BLaER1 treated with 17β-estradiol and CSF1 and Interleukin-3, amounts not matched to agents 10 nM and 100 nM (cell line): Measurements from ENCODE around the gene SEPTIN1.
A peak's percentile ranks its signal among the peaks of the same experiment; 100 is the strongest.
"Not testable (repeated sequence)": the region's sequence is repeated elsewhere in the genome, so short reads cannot be mapped to it uniquely, and the experiment has no call there.

Experiments used
- H3K27ac ChIP-seq, 11 experiments: shearing (Covaris generic); formaldehyde crosslinking; 2 replicates each; pipeline ENCODE4 v1.8.1; 2022
- H3K27me3 ChIP-seq, 11 experiments: shearing (Covaris generic); formaldehyde crosslinking; 2 replicates each; pipeline ENCODE4 v1.8.1; 2022
- H3K36me3 ChIP-seq, 11 experiments: shearing (Covaris generic); formaldehyde crosslinking; 2 replicates each; pipeline ENCODE4 v1.8.1; 2022
- H3K4me1 ChIP-seq, 10 experiments: shearing (Covaris generic); formaldehyde crosslinking; 2 replicates each; pipeline ENCODE4 v1.8.1; 2022
- H3K4me2 ChIP-seq, 11 experiments: shearing (Covaris generic); formaldehyde crosslinking; 2 replicates each; pipeline ENCODE4 v1.8.1; 2022
- H3K4me3 ChIP-seq, 10 experiments: shearing (Covaris generic); formaldehyde crosslinking; 2 replicates each; pipeline ENCODE4 v1.8.1; 2022
- H3K9ac ChIP-seq, 11 experiments: shearing (Covaris generic); formaldehyde crosslinking; 2 replicates each; pipeline ENCODE4 v1.8.1; 2022
- H3K9me3 ChIP-seq, 11 experiments: shearing (Covaris generic); formaldehyde crosslinking; replicated peaks in 1 of 11; 2 replicates each; pipeline ENCODE4 v1.8.1; 2022
- H4K20me1 ChIP-seq, 11 experiments: shearing (Covaris generic); formaldehyde crosslinking; 2 replicates each; pipeline ENCODE4 v1.8.1; 2022
- Cebpa-rat ChIP-seq, 11 experiments: shearing (Covaris generic); IDR thresholded peaks; 2 replicates each; pipeline ENCODE4 v1.8.1; 2022

SEPTIN1 gene

DNA sequence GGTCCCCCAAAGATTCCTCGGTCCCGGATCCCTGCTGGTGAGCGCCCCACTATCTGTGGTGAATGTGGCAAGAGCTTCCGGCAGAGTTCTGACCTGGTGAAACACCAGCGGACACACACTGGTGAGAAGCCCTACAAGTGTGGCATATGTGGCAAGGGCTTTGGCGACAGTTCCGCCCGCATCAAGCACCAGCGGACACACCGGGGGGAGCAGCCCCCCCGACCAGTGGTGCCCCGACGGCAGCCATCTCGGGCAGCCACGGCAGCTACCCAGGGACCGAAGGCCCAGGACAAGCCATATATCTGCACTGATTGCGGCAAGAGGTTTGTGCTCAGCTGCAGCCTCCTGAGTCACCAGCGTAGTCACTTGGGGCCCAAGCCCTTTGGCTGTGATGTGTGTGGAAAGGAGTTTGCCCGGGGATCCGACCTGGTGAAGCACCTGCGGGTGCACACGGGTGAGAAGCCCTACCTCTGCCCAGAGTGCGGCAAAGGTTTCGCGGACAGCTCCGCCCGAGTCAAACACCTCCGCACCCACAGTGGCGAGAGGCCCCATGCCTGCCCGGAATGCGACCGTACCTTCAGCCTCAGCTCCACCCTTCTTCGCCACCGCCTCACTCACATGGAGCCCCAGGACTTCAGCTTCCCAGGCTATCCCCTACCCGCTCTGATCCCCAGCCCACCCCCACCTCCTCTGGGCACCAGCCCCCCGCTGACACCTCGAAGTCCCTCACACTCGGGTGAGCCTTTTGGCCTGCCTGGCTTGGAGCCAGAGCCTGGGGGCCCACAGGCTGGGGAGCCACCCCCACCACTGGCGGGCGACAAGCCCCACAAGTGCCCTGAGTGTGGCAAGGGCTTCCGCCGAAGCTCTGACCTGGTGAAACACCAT, 15.7 kb upstream of the SEPTIN1 start:
- Histone ChIP-seq H3K9me3 (no peaks in the 10 kb centered on the region), H3K27me3 (no peaks in the 10 kb centered on the region), H3K4me1 (peaks cover 45 to 76% (median 72%) of the 10 kb centered on the region in 10 experiments), H3K27ac (peak overlapping the region in 5 of 11 experiments; percentile 46 to 89 (median 88); a peak in 7 of 22 replicates), H3K9ac (peak overlapping the region in 10 of 11 experiments; percentile 11 to 93 (median 89); a peak in 18 of 22 replicates), H3K4me3 (no peak overlapping the region), H3K4me2 (peak overlapping the region in 9 of 11 experiments; percentile 81 to 99 (median 95); a peak in 18 of 22 replicates), H4K20me1 (peaks cover 0 to 21% (median 0%) of the 10 kb centered on the region in 11 experiments; a peak in 3 of 22 replicates), H3K36me3 (peaks cover 13 to 27% (median 18%) of the 10 kb centered on the region in 11 experiments)
- TF ChIP-seq Cebpa-rat (IDR thresholded peaks at IDR 0.05), result no peak

DNA sequence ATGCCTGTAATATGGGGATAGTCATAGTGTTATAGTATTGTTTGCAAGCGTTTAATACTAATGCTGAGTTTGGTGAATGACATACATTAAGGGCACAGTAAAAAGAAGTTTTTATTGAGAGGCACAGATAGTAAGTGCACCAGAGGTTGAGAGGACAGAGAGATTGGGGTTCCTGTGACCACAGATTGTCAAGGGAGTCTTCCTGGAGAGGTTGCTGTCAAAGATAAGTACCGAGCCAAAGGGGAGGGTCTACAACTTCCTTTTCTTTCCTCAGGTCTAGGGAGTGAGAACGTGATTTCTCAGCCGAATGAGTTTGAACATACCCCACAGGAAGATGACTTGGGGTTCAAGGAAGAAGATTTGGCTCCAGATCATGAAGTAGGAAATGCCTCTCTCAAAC, 14.7 kb upstream of the SEPTIN1 start:
- peak overlapping the region in 3 of 10 experiments; percentile 95 to 98 (median 96); a peak in 2 of 20 replicates for H3K4me3 ChIP-seq
- TF ChIP-seq Cebpa-rat (IDR thresholded peaks at IDR 0.05), result no peak
- peaks cover 0 to 21% (median 0%) of the 10 kb centered on the region in 11 experiments; a peak in 3 of 22 replicates for H4K20me1 ChIP-seq
- peak overlapping the region; percentile 11 to 93 (median 85); a peak in 19 of 22 replicates for H3K9ac ChIP-seq
- no peaks in the 10 kb centered on the region for H3K27me3 ChIP-seq
- H3K27ac ChIP-seq, result peak overlapping the region in 5 of 11 experiments; percentile 3 to 88 (median 45); a peak in 5 of 22 replicates
- peak overlapping the region; percentile 81 to 99 (median 95) for H3K4me2 ChIP-seq
- peaks cover 13 to 27% (median 18%) of the 10 kb centered on the region in 11 experiments for H3K36me3 ChIP-seq
- H3K4me1 ChIP-seq, result peaks cover 40 to 74% (median 67%) of the 10 kb centered on the region in 10 experiments
- no peaks in the 10 kb centered on the region for H3K9me3 ChIP-seq

DNA sequence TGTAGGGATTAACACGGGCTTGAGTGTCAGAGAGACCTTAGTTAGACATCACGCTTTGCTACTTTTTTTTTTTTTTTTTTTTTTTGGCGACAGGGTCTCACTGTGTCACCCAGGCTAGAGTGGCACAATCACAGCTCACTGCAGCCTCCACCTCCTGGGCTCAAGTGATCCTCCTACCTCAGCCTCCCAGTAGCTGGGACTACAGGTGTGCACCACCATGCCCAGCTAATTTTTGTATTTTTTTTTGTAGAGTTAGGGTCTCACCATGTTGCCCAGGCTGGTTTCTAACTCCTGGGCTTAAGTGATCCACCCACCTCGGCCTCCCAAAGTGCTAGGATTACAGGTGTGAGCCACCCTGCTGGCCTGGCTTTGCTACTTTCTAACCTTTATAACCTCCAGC, 14.3 kb upstream of the SEPTIN1 start:
- H3K36me3 ChIP-seq, result peaks cover 13 to 27% (median 18%) of the 10 kb centered on the region in 11 experiments
- not testable (repeated sequence) for H3K9me3 ChIP-seq, H3K27me3 ChIP-seq
- H4K20me1 ChIP-seq, result peaks cover 0 to 21% (median 0%) of the 10 kb centered on the region in 11 experiments; a peak in 3 of 22 replicates
- H3K9ac ChIP-seq, result peak overlapping the region in 9 of 11 experiments; percentile 82 to 93 (median 89); a peak in 18 of 22 replicates
- H3K4me3 ChIP-seq, result peak overlapping the region; percentile 83 to 99 (median 95); a peak in 17 of 20 replicates
- peaks cover 40 to 70% (median 63%) of the 10 kb centered on the region in 10 experiments for H3K4me1 ChIP-seq
- peak overlapping the region; percentile 81 to 99 (median 95) for H3K4me2 ChIP-seq
- H3K27ac ChIP-seq, result 0 out of 22 replicates have a peak overlapping the region, but pooled peaks of 1 of the 11 experiments have one; percentile 88

DNA sequence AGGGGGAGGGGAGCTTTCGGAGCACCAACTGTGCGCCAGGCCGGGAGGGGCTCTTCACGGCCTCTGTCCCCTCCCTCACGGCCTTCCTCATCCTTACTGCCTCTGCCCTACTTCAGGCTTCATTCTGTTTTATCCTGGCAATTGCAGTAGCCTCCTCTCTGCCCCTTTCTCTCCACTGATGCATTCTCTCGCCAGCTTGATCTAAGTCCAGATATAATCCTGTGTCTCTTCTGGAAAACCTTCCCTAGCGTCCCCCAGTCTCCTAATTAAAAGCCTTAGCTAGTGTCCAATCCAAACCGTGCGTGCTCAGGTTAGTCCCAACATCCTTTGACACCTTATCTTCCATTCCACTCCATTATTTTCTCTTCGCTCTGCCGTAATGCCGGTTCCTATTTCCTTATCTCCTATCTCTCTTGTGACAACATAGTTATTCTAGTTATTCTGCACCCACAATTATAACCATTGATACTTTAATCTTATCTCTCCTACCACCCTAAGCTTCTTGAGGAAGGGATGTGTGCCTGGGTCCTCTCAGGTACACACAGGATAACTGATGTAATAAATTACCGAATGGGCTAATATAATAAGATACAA, 13.7 kb upstream of the SEPTIN1 start:
- Histone ChIP-seq H3K4me2 (peak overlapping the region; percentile 81 to 99 (median 95)), H3K27ac (peak overlapping the region; percentile 34 to 90 (median 86); a peak in 21 of 22 replicates), H3K4me3 (peak overlapping the region; percentile 83 to 99 (median 95)), H3K9me3 (no peaks in the 10 kb centered on the region), H3K27me3 (no peaks in the 10 kb centered on the region), H3K36me3 (peaks cover 13 to 27% (median 18%) of the 10 kb centered on the region in 11 experiments), H3K4me1 (peaks cover 36 to 64% (median 58%) of the 10 kb centered on the region in 10 experiments), H4K20me1 (peaks cover 0 to 21% (median 0%) of the 10 kb centered on the region in 11 experiments; a peak in 3 of 22 replicates), H3K9ac (peak overlapping the region; percentile 80 to 93 (median 88))
- no peak for TF ChIP-seq Cebpa-rat (IDR thresholded peaks at IDR 0.05)

DNA sequence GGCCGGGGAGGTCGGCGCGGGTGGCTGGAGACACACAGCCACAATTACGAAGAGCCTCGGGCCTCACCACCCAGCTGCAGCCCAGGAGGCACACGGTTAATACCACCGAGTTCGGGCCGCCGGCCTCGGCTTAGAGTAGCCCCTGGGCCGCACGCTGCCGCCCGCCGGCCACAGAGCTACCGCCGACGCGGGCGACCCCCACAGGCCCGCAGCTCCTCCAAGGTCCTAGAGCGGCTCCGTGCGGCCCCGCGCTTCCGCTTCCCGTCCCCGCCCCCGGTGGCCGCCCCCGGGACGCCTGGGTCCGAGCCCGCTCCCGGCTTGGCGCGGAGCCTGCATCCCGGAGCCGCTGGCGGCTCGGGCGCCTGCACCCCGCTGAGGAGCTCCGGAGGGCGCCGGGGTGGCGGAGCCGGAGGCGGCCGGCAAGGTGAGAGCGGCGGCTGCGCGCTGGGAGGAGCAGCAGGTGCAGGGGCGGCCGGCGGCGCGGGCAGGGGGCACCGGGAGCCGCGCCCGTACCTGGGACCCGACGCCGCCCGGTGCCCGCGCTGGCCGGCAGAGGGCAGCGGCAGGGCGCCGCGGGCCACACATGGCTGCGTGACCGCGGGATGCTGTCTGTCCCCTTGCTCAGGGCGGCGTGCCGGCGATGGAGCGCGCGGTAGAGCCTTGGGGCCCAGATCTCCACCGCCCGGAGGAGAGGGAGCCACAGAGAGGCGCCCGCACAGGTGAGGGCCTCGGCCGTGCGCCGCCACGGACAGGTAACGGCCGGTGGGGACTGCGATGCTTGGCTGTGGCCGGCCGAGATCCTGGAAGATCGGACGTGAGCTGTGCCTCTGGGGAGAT, 13.0 kb upstream of the SEPTIN1 start, which contains the start of gene ZNF48:
TSS of gene ZNF48 (plus strand) at position 266 of the 837 bp plus-strand sequence. CDS start at position 641, 375 bp downstream.
- H3K4me1 ChIP-seq, result peaks cover 34 to 62% (median 53%) of the 10 kb centered on the region in 10 experiments
- peak within 1 kb of the TSS; percentile 83 to 99 (median 95) for H3K4me3 ChIP-seq
- peaks cover 13 to 27% (median 18%) of the 10 kb centered on the region in 11 experiments for H3K36me3 ChIP-seq
- H4K20me1 ChIP-seq, result peaks cover 0 to 21% (median 0%) of the 10 kb centered on the region in 11 experiments; a peak in 3 of 22 replicates
- H3K4me2 ChIP-seq, result peak within 1 kb of the TSS; percentile 81 to 99 (median 95)
- peak within 1 kb of the TSS; percentile 41 to 90 (median 86); a peak in 21 of 22 replicates for H3K27ac ChIP-seq
- no peak for TF ChIP-seq Cebpa-rat (IDR thresholded peaks at IDR 0.05)
- H3K27me3 ChIP-seq, result no peaks in the 10 kb centered on the region
- no peaks in the 10 kb centered on the region for H3K9me3 ChIP-seq
- peak within 1 kb of the TSS; percentile 80 to 93 (median 88) for H3K9ac ChIP-seq

DNA sequence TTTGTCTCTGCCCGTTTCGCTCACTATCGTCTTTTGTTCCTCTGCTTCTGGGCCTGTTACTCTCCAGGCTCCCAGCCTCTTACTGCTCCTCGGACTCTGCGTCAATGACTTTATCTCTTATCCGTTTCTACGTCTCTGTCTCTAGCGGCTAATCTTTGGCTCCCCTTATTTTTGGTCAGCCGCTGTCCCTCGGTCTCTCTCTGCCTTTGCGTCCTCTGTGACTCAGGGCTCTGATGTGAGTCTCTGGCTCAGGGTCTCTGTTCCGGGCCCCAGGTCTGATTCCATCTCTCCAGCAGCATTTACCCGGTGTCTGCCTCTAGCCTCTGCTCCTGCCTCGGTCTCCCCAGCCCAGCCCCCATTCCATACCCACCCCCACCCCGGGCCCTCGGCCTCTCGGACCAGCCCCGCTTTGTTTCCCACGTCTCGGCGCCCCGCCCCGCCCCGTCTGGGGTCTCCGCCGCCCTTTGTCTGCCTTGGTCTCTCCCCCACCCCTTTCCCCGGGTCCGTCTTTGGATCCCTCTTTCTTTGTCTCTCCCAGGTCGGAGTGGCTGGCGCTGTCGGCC, 12.3 kb upstream of the SEPTIN1 start:
- Histone ChIP-seq H3K9me3 (no peaks in the 10 kb centered on the region), H3K4me1 (peaks cover 30 to 59% (median 49%) of the 10 kb centered on the region in 10 experiments), H3K9ac (peak overlapping the region; percentile 80 to 93 (median 88)), H3K27ac (peak overlapping the region; percentile 41 to 90 (median 86); a peak in 21 of 22 replicates), H3K4me2 (peak overlapping the region; percentile 81 to 99 (median 95)), H3K4me3 (peak overlapping the region; percentile 83 to 99 (median 95)), H4K20me1 (peaks cover 0 to 21% (median 0%) of the 10 kb centered on the region in 11 experiments; a peak in 3 of 22 replicates), H3K27me3 (no peaks in the 10 kb centered on the region), H3K36me3 (peaks cover 13 to 27% (median 18%) of the 10 kb centered on the region in 11 experiments)
- no peak for TF ChIP-seq Cebpa-rat (IDR thresholded peaks at IDR 0.05)

DNA sequence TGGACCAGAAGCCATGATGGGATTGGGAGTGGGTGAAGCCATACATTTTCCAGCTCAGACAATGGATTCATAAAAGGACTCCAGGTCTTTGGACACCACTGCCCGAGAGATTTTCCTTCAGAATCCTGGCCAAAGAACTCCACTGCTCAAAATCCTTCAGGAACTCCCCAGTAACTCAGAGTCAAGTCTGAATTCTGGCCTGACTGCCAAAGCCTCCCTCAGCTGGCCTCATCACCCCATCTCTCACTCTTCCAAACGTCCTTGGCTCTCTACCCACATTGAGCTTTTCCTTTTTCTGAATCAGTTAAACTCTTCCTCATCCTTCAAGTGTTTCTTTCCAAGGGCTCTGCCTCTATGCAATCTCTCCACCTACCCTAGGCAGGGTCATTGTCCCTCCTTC, 1.2 kb upstream of the SEPTIN1 start:
- TF ChIP-seq Cebpa-rat (IDR thresholded peaks at IDR 0.05), result no peak
- no peaks in the 10 kb centered on the region for H3K27me3 ChIP-seq
- H3K4me3 ChIP-seq, result no peak overlapping the region
- H3K9ac ChIP-seq, result 0 out of 22 replicates have a peak overlapping the region, but pooled peaks of 2 of the 11 experiments have one; percentile 54 to 70
- H3K9me3 ChIP-seq, result no peaks in the 10 kb centered on the region
- H3K4me2 ChIP-seq, result peak overlapping the region in 9 of 11 experiments; percentile 80 to 100 (median 97); a peak in 16 of 22 replicates
- no peaks in the 10 kb centered on the region for H3K36me3 ChIP-seq
- H3K27ac ChIP-seq, result peak overlapping the region in 7 of 11 experiments; percentile 15 to 100 (median 75); a peak in 11 of 22 replicates
- no peaks in the 10 kb centered on the region; a peak in 2 of 22 replicates for H4K20me1 ChIP-seq
- peaks cover 41 to 58% (median 49%) of the 10 kb centered on the region in 10 experiments for H3K4me1 ChIP-seq
